H1 (cell line): ENCODE measurements around the gene KCNIP2. TPM values are rescaled to one million over a fixed set of nuclear protein-coding genes. Genes with fewer than 3 reads are reported as not detected.

ENCODE experiments used
- CHD7 ChIP-seq: fragments of 300-600 bp; sonication (generic); IDR thresholded peaks from 2 replicates; pipeline ENCODE4 v1.7.1; 2012; ENCODE audit warnings: low read length, moderate library complexity, mild to moderate bottlenecking, inconsistent platforms; ENCODE audit not compliant: insufficient replicate concordance
- CTBP2 ChIP-seq: IDR thresholded peaks from 2 replicates; pipeline ENCODE4 v1.7.0; 2011; ENCODE audit warnings: borderline replicate concordance, mild to moderate bottlenecking, moderate library complexity, mixed read lengths, low read length; ENCODE audit not compliant: insufficient read depth, insufficient read length
- KDM1A ChIP-seq: fragments of 200-600, 300-600 bp; sonication (generic); IDR thresholded peaks from 2 replicates; pipeline ENCODE4 v1.7.1; 2016; ENCODE audit warnings: mild to moderate bottlenecking, low read length, borderline replicate concordance
- POU5F1 ChIP-seq: IDR thresholded peaks from 2 replicates; pipeline ENCODE4 v1.6.1; 2011; ENCODE audit warnings: low read depth, mild to moderate bottlenecking, low read length, moderate library complexity
- SAP30 ChIP-seq: fragments of 300-600 bp; sonication (generic); IDR thresholded peaks from 2 replicates; pipeline ENCODE4 v1.7.1; 2012; ENCODE audit warnings: low read length, moderate library complexity, mild to moderate bottlenecking, inconsistent platforms; ENCODE audit not compliant: insufficient read depth, insufficient replicate concordance
- SIN3A ChIP-seq, 2 experiments: IDR thresholded peaks in 1 of 2; conservative IDR thresholded peaks in 1 of 2; 2 replicates each; pipeline ENCODE4 v1.6.1; 2011 to 2012; ENCODE audit warnings: low read length in 2 of 2, improper control_type of control experiment in 1 of 2, low read depth in 1 of 2, mild to moderate bottlenecking in 1 of 2
- TAF7 ChIP-seq: optimal IDR thresholded peaks from 2 replicates; pipeline ENCODE3; 2011; ENCODE audit warnings: low read depth, mild to moderate bottlenecking, inconsistent platforms, low read length, moderate library complexity, borderline replicate concordance
- YY1 ChIP-seq: IDR thresholded peaks from 2 replicates; pipeline ENCODE4 v1.6.1; 2011; ENCODE audit warnings: low read depth, mild to moderate bottlenecking, low read length
- polyA plus RNA-seq, 7 experiments: library from polyadenylated mRNA; depleted of rRNA in 3 of 7; stranded (reverse) in 5 of 7; unstranded in 2 of 7; fragments of >200 nt in 5 of 7; fragments of 200-250 nt in 2 of 7; gene quantifications; 1 replicate in 5 of 7; 2 replicates in 1 of 7; 4 replicates in 1 of 7; pipeline versions ENCODE4 v1.2.1 to v1.2.3, GENCODE V29; 2011 to 2013; ENCODE audit warnings: missing spikeins in 2 of 7, mixed read lengths in 2 of 7
- total RNA-seq: library from RNA; stranded (reverse); fragmentation: NEBNext Ultra II Directional; extraction: Animal tissue kit (Norgen Biotek cat#: 25700); gene quantifications from 2 replicates; pipeline ENCODE4 v1.2.1, GENCODE V29; 2021

Gene KCNIP2
- total and polyA plus RNA-seq, 2 of the 8 experiments (the other 6 are each of a cell fraction or from before 2014, with no cell fraction given), result 2.7 to 6.0 TPM

GRCh38 chr10:101829561-101830315 lies 13.9 kb downstream of the KCNIP2 start (continued):
- TF ChIP-seq CHD7 (no peak), CTBP2 (no peak), SIN3A (conservative IDR thresholded peaks at IDR 0.05 in 1 of 2, IDR thresholded peaks at IDR 0.05 in 1 of 2; ENCODE audit: low read depth in 1 of 2, low read length in 2 of 2) (peak in 1 of 2 experiments; percentile 62; a peak in 1 of 4 replicates), SAP30 (peak; percentile 92), KDM1A (no peak), TAF7 (no peak), YY1 (no peak), POU5F1 (no peak)
